GM12878 (cell line): ENCODE results near the gene AXIN1. TPM values are rescaled to one million over a fixed set of nuclear protein-coding genes. Genes with fewer than 3 reads are reported as not detected.

Experiments used
- ATAC-seq: fragments of 200-7000 bp; cut with Tn5 transposase; 3 replicates; pipeline ENCODE4 v1.9.1; 2020; ENCODE audit warnings: mild to moderate bottlenecking, moderate library complexity
- BruUV-seq: library from RNA; stranded (reverse); fragments of 400-500 nt; replicated peaks from 2 replicates; lab custom pipeline; 2021; lab: Mats Ljungman, UMichigan
- CTCF ChIA-PET: fragments of 300-600 bp; sonication (Branson Sonifier 250); formaldehyde crosslinking; extraction: SDS; loops from one replicate; lab custom pipeline; 2021; ENCODE audit warnings: inconsistent platforms; lab: Yijun Ruan, JAX
- POLR2A ChIA-PET: fragments of 350-600 bp; formaldehyde crosslinking; extraction: SDS; loops from one replicate; lab custom pipeline; 2021; ENCODE audit warnings: inconsistent platforms; lab: Charles Lee
- RAD21 ChIA-PET: fragments of 300-600 bp; sonication (Branson Sonifier 250); formaldehyde crosslinking; loops from one replicate; lab custom pipeline; 2023; ENCODE audit warnings: antibody characterized with exemption; ENCODE audit not compliant: unreplicated experiment; lab: Charles Lee
- SMC1A ChIA-PET: fragments of 300-600 bp; sonication (Branson Sonifier 250); formaldehyde crosslinking; loops from one replicate; lab custom pipeline; 2023; ENCODE audit not compliant: unreplicated experiment, uncharacterized antibody; lab: Charles Lee
- DNase-seq: peaks from one replicate; pipeline ENCODE4 v3.0.0-alpha.2; 2011; ENCODE audit warnings: low read depth, low spot score
- FAIRE-seq: peaks from 3 replicates; lab custom pipeline; 2011; peaks lifted over from hg19 to GRCh38; lab: Jason Lieb, UNC
- H2AFZ ChIP-seq: 2 replicates; pipeline ENCODE4 v1.6.0; 2011; ENCODE audit warnings: low read depth, low read length, control low read depth; ENCODE audit not compliant: control insufficient read depth
- H3K27ac ChIP-seq: 2 replicates; pipeline ENCODE4 v1.5.1; 2011; ENCODE audit warnings: control low read depth; ENCODE audit not compliant: control insufficient read depth, insufficient read depth
- H3K27me3 ChIP-seq, 2 experiments: replicated peaks in 1 of 2; 2 replicates each; pipeline versions ENCODE4 v1.6.0 to v1.6.1; 2011; ENCODE audit warnings: low read length in 1 of 2; ENCODE audit not compliant: control insufficient read depth in 2 of 2, insufficient read depth in 2 of 2
- H3K36me3 ChIP-seq, 2 experiments: 2 replicates each; pipeline ENCODE4 v1.5.1; 2011; ENCODE audit warnings: low read length in 1 of 2; ENCODE audit not compliant: control insufficient read depth in 2 of 2, insufficient read depth in 2 of 2
- H3K4me1 ChIP-seq: 2 replicates; pipeline ENCODE4 v1.6.1; 2011; ENCODE audit warnings: mild to moderate bottlenecking, low read length, moderate library complexity, mixed read lengths; ENCODE audit not compliant: control insufficient read depth, insufficient read depth
- H3K4me2 ChIP-seq: 2 replicates; pipeline ENCODE4 v1.6.0; 2011; ENCODE audit warnings: control low read depth; ENCODE audit not compliant: control insufficient read depth, insufficient read depth
- H3K4me3 ChIP-seq: fragments of 200-600 bp; sonication (generic); 2 replicates; pipeline ENCODE4 v1.5.1; 2016
- H3K79me2 ChIP-seq: 2 replicates; pipeline ENCODE4 v1.6.0; 2011; ENCODE audit warnings: low read length; ENCODE audit not compliant: control insufficient read depth, insufficient read depth
- H3K9ac ChIP-seq: 2 replicates; pipeline ENCODE4 v1.8.0; 2011; ENCODE audit warnings: low read length, control low read depth, mixed read lengths; ENCODE audit not compliant: control insufficient read depth, insufficient read depth
- H3K9me3 ChIP-seq: replicated peaks from 3 replicates; pipeline ENCODE4 v1.5.1; 2011; ENCODE audit warnings: mild to moderate bottlenecking, low read length; ENCODE audit not compliant: control insufficient read depth, insufficient read depth
- H4K20me1 ChIP-seq: 2 replicates; pipeline ENCODE4 v1.6.0; 2011; ENCODE audit not compliant: control insufficient read depth, insufficient read depth
- CHD1 ChIP-seq: IDR thresholded peaks from 2 replicates; pipeline ENCODE4 v1.6.1; 2012; ENCODE audit warnings: low read depth, low read length, improper control_type of control experiment
- CHD4 ChIP-seq: fragments of 200-600 bp; sonication (generic); IDR thresholded peaks from 2 replicates; pipeline ENCODE4 v1.6.1; 2016; ENCODE audit warnings: mild to moderate bottlenecking
- EED ChIP-seq: sonication (generic); IDR thresholded peaks from 2 replicates; pipeline ENCODE4 v1.6.1; 2016; ENCODE audit warnings: antibody characterized with exemption, low read depth
- GATAD2B ChIP-seq: fragments of 450-650 bp; conservative IDR thresholded peaks from 2 replicates; pipeline ENCODE4 v1.6.1; 2017; ENCODE audit warnings: low read depth, mild to moderate bottlenecking, moderate library complexity
- MYC ChIP-seq: IDR thresholded peaks from 2 replicates; pipeline ENCODE4 v1.6.1; 2011; ENCODE audit warnings: mild to moderate bottlenecking, low read length, moderate library complexity, inconsistent platforms; ENCODE audit not compliant: insufficient read depth, insufficient replicate concordance, insufficient read length, severe bottlenecking
- NR2C1 ChIP-seq: fragments of 450-650 bp; IDR thresholded peaks from 2 replicates; pipeline ENCODE4 v1.6.1; 2017; ENCODE audit warnings: antibody characterized with exemption, mild to moderate bottlenecking, moderate library complexity
- RAD21 ChIP-seq: IDR thresholded peaks from 2 replicates; pipeline ENCODE4 v1.6.1; 2011; ENCODE audit warnings: mild to moderate bottlenecking, low read depth, low read length, moderate library complexity; ENCODE audit not compliant: insufficient read depth
- RB1 ChIP-seq: fragments of 450-650 bp; formaldehyde crosslinking; IDR thresholded peaks from 2 replicates; pipeline ENCODE4 v1.6.1; 2017; ENCODE audit warnings: mild to moderate bottlenecking, borderline replicate concordance
- RELB ChIP-seq: fragments of 450-650 bp; IDR thresholded peaks from 2 replicates; pipeline ENCODE4 v1.6.1; 2017; ENCODE audit warnings: low read depth, mild to moderate bottlenecking, moderate library complexity
- RFX5 ChIP-seq: IDR thresholded peaks from 2 replicates; pipeline ENCODE4 v1.6.1; 2011; ENCODE audit warnings: low read depth, low read length, improper control_type of control experiment
- SMAD5 ChIP-seq: IDR thresholded peaks from 2 replicates; pipeline ENCODE4 v1.6.1; 2016; ENCODE audit warnings: antibody characterized with exemption, low read depth
- SMC3 ChIP-seq: IDR thresholded peaks from 2 replicates; pipeline ENCODE4 v1.6.1; 2011; ENCODE audit warnings: low read length, improper control_type of control experiment, borderline replicate concordance
- TBL1XR1 ChIP-seq: IDR thresholded peaks from 2 replicates; pipeline ENCODE4 v1.6.1; 2012; ENCODE audit warnings: low read depth, low read length, improper control_type of control experiment
- TCF3 ChIP-seq: IDR thresholded peaks from 2 replicates; pipeline ENCODE4 v1.6.1; 2012; ENCODE audit warnings: low read depth, mild to moderate bottlenecking, low read length, borderline replicate concordance; ENCODE audit not compliant: insufficient read depth
- ZNF592 ChIP-seq: fragments of 450-650 bp; IDR thresholded peaks from 2 replicates; pipeline ENCODE4 v1.6.1; 2017; ENCODE audit warnings: mild to moderate bottlenecking, moderate library complexity
- WGBS: methylation state at CpG from one replicate; pipeline ENCODE4 v1.1.6; 2016; ENCODE audit warnings: low lambda C conversion rate; ENCODE audit not compliant: insufficient replicate concordance, insufficient coverage; ENCODE audit errors: missing lambda C conversion rate; 5-methylcytosine and 5-hydroxymethylcytosine counted together
- in situ Hi-C: fragments of 300-500 bp; cut with MboI; formaldehyde crosslinking; loops from 9 replicates; pipeline ENCODE4 v1.14.3; 2018; ENCODE audit warnings: mixed read lengths
- intact Hi-C: fragments of 100-400 bp; cut with micrococcal nuclease; formaldehyde crosslinking; loops from one replicate; pipeline ENCODE4 v1.14.2; 2022; ENCODE audit not compliant: unreplicated experiment
- polyA plus RNA-seq, 11 experiments: library from polyadenylated mRNA; depleted of rRNA in 4 of 11; unstranded in 6 of 11; stranded (reverse) in 5 of 11; fragments of >200 nt; fragmentation: Nextera tagmentation in 4 of 11; fragmentation: Illumina TruSeq in 1 of 11; extraction: Ambion mirVana in 4 of 11; extraction: Trizol in 1 of 11; gene quantifications; 1 replicate in 1 of 11; 2 replicates in 10 of 11; pipeline versions ENCODE4 v1.2.1 to v1.2.3, GENCODE V29; 2011 to 2016; ENCODE audit warnings: inconsistent platforms in 2 of 11, missing spikeins in 2 of 11, low read depth in 1 of 11
- total RNA-seq, 4 experiments: library from RNA; depleted of rRNA in 3 of 4; stranded (reverse); fragments of >200 nt in 3 of 4; fragmentation: Illumina TruSeq in 1 of 4; extraction: Trizol in 1 of 4; gene quantifications; 2 replicates each; pipeline versions ENCODE4 v1.2.1 to v1.2.3, GENCODE V29; 2013 to 2021
- TF ChIP-seq, protein P1 (sequence below): fragments of 450-650 bp; IDR thresholded peaks from 2 replicates; pipeline ENCODE4 v1.6.1; 2018; ENCODE audit warnings: borderline replicate concordance, mild to moderate bottlenecking; ENCODE audit not compliant: partially characterized antibody

The AXIN1 gene
- total and polyA plus RNA-seq, 10 of the 15 experiments (the other 5 are each of a cell fraction or from before 2014, with no cell fraction given), result 0.26 to 27.1 (median 7.7) TPM

DNA sequence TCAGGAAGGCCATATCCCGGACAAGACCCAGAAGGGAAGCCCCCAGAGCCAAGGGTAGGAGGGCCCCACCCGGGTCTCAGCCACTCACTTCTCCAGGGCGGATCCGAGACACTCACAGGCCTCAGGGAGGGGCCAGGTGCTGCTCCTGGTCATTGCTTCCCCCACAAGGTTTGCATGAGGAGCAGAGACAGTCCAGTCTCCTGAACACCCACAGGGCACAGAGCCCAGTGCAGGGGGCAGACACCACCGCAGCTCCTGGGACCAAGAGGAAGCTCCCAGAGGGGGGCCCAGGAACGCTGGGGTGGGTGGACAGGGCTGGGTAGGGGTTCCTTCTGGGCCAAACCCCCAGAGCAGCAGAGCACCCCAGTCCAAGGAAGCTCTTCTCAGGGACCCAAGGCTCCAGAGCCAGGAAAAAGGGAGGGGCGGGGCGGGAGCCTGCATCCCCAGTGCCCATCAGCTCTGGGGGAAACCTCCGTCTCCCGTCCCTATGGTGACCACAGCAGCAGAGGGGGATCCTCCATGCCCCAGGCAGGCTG is 18.5 kb upstream of the AXIN1 start:
- H3K36me3 ChIP-seq, result peaks cover 5 to 21% of the 10 kb centered on the region in 2 experiments; a peak in 3 of 4 replicates
- peak overlapping the region; percentile 36; the same call in 1 of the 2 replicates for H3K4me2 ChIP-seq
- H3K4me3 ChIP-seq, result no peak overlapping the region
- ChIA-PET SMC1A (interaction anchor here (0.9 to 1.4 kb wide), 4 partner anchors 8 to 12 kb away, joined by 3 to 6 read pairs (median 4); no protein-coding TSS in a partner anchor), POLR2A (interaction anchor here (0.8 to 3.0 kb wide), 9 partner anchors 10 to 155 kb away, joined by 3 to 22 read pairs (median 4); partner anchors contain the start of genes AXIN1, FAM234A, LUC7L and PGAP6), RAD21 (interaction anchor here (0.7 to 1.1 kb wide), 5 partner anchors 9 to 264 kb away, joined by 3 to 6 read pairs (median 5); partner anchors contain the start of genes DECR2 and PGAP6), CTCF (interaction anchor here (0.6 to 1.0 kb wide), 6 partner anchors 9 to 274 kb away, joined by 3 to 6 read pairs (median 3); partner anchors contain the start of gene LUC7L)
- no peak for DNase-seq
- no TSS peak for BruUV-seq
- no peaks in the 10 kb centered on the region for H3K27me3 ChIP-seq
- peak overlapping the region; percentile 22 for H2AFZ ChIP-seq
- H3K4me1 ChIP-seq, result peaks cover 4% of the 10 kb centered on the region; the same call in 1 of the 2 replicates
- in situ Hi-C loops, result no loop called here
- H4K20me1 ChIP-seq, result no peaks in the 10 kb centered on the region
- peak overlapping the region; percentile 54 for H3K9ac ChIP-seq
- TF ChIP-seq RB1, result no peak
- TF ChIP-seq GATAD2B, result no peak
- TF ChIP-seq RELB, result no peak
- TF ChIP-seq TCF3, result no peak
- no peak for TF ChIP-seq CHD1
- no peak for TF ChIP-seq SMAD5
- TF ChIP-seq SMC3, result no peak
- TF ChIP-seq EED, result no peak
- no peak for TF ChIP-seq NR2C1
- TF ChIP-seq, protein P1, sequence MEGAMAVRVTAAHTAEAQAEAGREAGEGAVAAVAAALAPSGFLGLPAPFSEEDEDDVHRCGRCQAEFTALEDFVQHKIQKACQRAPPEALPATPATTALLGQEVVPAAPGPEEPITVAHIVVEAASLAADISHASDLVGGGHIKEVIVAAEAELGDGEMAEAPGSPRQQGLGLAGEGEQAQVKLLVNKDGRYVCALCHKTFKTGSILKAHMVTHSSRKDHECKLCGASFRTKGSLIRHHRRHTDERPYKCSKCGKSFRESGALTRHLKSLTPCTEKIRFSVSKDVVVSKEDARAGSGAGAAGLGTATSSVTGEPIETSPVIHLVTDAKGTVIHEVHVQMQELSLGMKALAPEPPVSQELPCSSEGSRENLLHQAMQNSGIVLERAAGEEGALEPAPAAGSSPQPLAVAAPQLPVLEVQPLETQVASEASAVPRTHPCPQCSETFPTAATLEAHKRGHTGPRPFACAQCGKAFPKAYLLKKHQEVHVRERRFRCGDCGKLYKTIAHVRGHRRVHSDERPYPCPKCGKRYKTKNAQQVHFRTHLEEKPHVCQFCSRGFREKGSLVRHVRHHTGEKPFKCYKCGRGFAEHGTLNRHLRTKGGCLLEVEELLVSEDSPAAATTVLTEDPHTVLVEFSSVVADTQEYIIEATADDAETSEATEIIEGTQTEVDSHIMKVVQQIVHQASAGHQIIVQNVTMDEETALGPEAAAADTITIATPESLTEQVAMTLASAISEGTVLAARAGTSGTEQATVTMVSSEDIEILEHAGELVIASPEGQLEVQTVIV, result no peak
- TF ChIP-seq MYC, result no peak
- no peak for TF ChIP-seq ZNF592
- TF ChIP-seq RFX5, result no peak
- TF ChIP-seq TBL1XR1, result no peak
- no peak for TF ChIP-seq RAD21
- no peak for TF ChIP-seq CHD4
- no peak for FAIRE-seq
- intact Hi-C loops, result no loop called here
- 47% methylated on average over 10 of the region's 10 CpGs for WGBS
- H3K79me2 ChIP-seq, result peaks cover 4% of the 10 kb centered on the region
- peak; percentile 10 for ATAC-seq
- peak overlapping the region; percentile 61 for H3K27ac ChIP-seq
- no peaks in the 10 kb centered on the region for H3K9me3 ChIP-seq
